Activated naive CD4-positive, alpha-beta T cell treated with Interleukin-2 at 50 U/mL for 16 hours (primary cell): ENCODE results near the gene PGAP1.

Experiments
- DNase-seq: peaks from one replicate; pipeline ENCODE4 v3.0.0-alpha.2; 2020

PGAP1 gene

GRCh38 chr2:196884368-196884767, 42.1 kb downstream of the PGAP1 start:
- no peak for DNase-seq

GRCh38 chr2:196876364-196876763, 50.1 kb downstream of the PGAP1 start:
- no peak for DNase-seq

- DNase-seq, result no peak
Measured at GRCh38 chr2:196875414-196875813, 51.1 kb downstream of the PGAP1 start.

- no peak for DNase-seq
Measured at GRCh38 chr2:196873511-196873910, 53.0 kb downstream of the PGAP1 start.

- no peak for DNase-seq
Measured at GRCh38 chr2:196854629-196855028, 71.9 kb downstream of the PGAP1 start.

GRCh38 chr2:196853301-196854087, 73.0 kb downstream of the PGAP1 start:
- DNase-seq, result no peak

GRCh38 chr2:196851088-196851487, 75.4 kb downstream of the PGAP1 start:
- no peak for DNase-seq

- no peak for DNase-seq
Measured at GRCh38 chr2:196849895-196850294, 76.6 kb downstream of the PGAP1 start.

- DNase-seq, result no peak
Measured at GRCh38 chr2:196846295-196846694, 80.2 kb downstream of the PGAP1 start.

GRCh38 chr2:196845371-196845770, 81.1 kb downstream of the PGAP1 start:
- no peak for DNase-seq

GRCh38 chr2:196840171-196840570, 86.3 kb downstream of the PGAP1 start:
- no peak for DNase-seq

GRCh38 chr2:196839574-196839973, 86.9 kb downstream of the PGAP1 start:
- DNase-seq, result no peak

- no peak for DNase-seq
Measured at GRCh38 chr2:196836440-196836839, 90.1 kb downstream of the PGAP1 start.

GRCh38 chr2:196830701-196831100, 95.8 kb downstream of the PGAP1 start:
- DNase-seq, result no peak

- no peak for DNase-seq
Measured at GRCh38 chr2:196827356-196827755, 99.2 kb downstream of the PGAP1 start.

GRCh38 chr2:196823750-196824522, 102.6 kb downstream of the PGAP1 start:
- DNase-seq, result no peak

- no peak for DNase-seq
Measured at GRCh38 chr2:196821195-196821594, 105.3 kb downstream of the PGAP1 start.

GRCh38 chr2:196809260-196809659, 117.2 kb downstream of the PGAP1 start, which contains the start of gene C2orf66:
C2orf66 (minus strand) TSS chr2:196809355; CDS start chr2:196809336, 19 bp downstream.
- DNase-seq, result no peak

GRCh38 chr2:196808083-196808665, 118.3 kb downstream of the PGAP1 start:
- DNase-seq, result no peak

- DNase-seq, result no peak
Measured at GRCh38 chr2:196804381-196804780, 122.1 kb downstream of the PGAP1 start.

GRCh38 chr2:196802401-196802800, 124.1 kb downstream of the PGAP1 start:
- no peak for DNase-seq

GRCh38 chr2:196801674-196802261, 124.7 kb downstream of the PGAP1 start:
- DNase-seq, result no peak

GRCh38 chr2:196798980-196799379, 127.5 kb downstream of the PGAP1 start:
- no peak for DNase-seq
